ENCODE data around the gene RNPS1.
A peak's percentile ranks its signal among the peaks of the same experiment; 100 is the strongest.
"Not testable (repeated sequence)": the region's sequence is repeated elsewhere in the genome, so short reads cannot be mapped to it uniquely, and the experiment has no call there.

The RNPS1 gene

GRCh38 chr16:2243031-2243528 is 24.8 kb downstream of the RNPS1 start:
- Histone ChIP-seq H3K79me2 (ENCODE audit: insufficient read depth, low read length) (no peaks in the 10 kb centered on the region), H3K27ac (ENCODE audit: low read length) (no peak overlapping the region), H3K4me1 (ENCODE audit: insufficient read depth, low read length) (no peaks in the 10 kb centered on the region), H3K4me2 (ENCODE audit: insufficient read depth, low read length) (no peak overlapping the region), H3K27me3 (ENCODE audit: insufficient read depth, low read length, poor library complexity) (no peaks in the 10 kb centered on the region), H3K36me3 (ENCODE audit: insufficient read depth, low read length) (peaks cover 67% of the 10 kb centered on the region), H4K20me1 (ENCODE audit: insufficient read depth, low read length) (peaks cover 17% of the 10 kb centered on the region), H2AFZ (ENCODE audit: low read depth, low read length) (no peak overlapping the region), H3K9ac (ENCODE audit: low read depth, low read length) (no peak overlapping the region), H3K4me3 (ENCODE audit: low read depth in 1 of 2, low read length in 2 of 2) (no peak overlapping the region), H3K9me3 (ENCODE audit: insufficient read depth, low read length, severe bottlenecking) (no peaks in the 10 kb centered on the region)
- no peak for ATAC-seq (ENCODE audit: insufficient read depth, low read depth)
- no peak for TF ChIP-seq CTCF (IDR thresholded peaks at IDR 0.05; ENCODE audit: borderline replicate concordance, extremely low read depth, low read length, poor library complexity, severe bottlenecking)
- TF ChIP-seq EZH2 (IDR thresholded peaks at IDR 0.05; ENCODE audit: borderline replicate concordance, low read depth, low read length, severe bottlenecking): no peak
- DNase-seq: no peak

GRCh38 chr16:2242598-2242997 is 25.3 kb downstream of the RNPS1 start:
- no peak overlapping the region for H3K4me3 ChIP-seq (ENCODE audit: low read depth in 1 of 2, low read length in 2 of 2)
- H3K27ac ChIP-seq (ENCODE audit: low read length): no peak overlapping the region
- H3K79me2 ChIP-seq (ENCODE audit: insufficient read depth, low read length): no peaks in the 10 kb centered on the region
- no peak for ATAC-seq (ENCODE audit: insufficient read depth, low read depth)
- DNase-seq: no peak
- no peaks in the 10 kb centered on the region for H3K9me3 ChIP-seq (ENCODE audit: insufficient read depth, low read length, severe bottlenecking)
- H3K36me3 ChIP-seq (ENCODE audit: insufficient read depth, low read length): peaks cover 68% of the 10 kb centered on the region
- H4K20me1 ChIP-seq (ENCODE audit: insufficient read depth, low read length): peaks cover 17% of the 10 kb centered on the region
- H3K27me3 ChIP-seq (ENCODE audit: insufficient read depth, low read length, poor library complexity): no peaks in the 10 kb centered on the region
- TF ChIP-seq EZH2 (IDR thresholded peaks at IDR 0.05; ENCODE audit: borderline replicate concordance, low read depth, low read length, severe bottlenecking) (no peak), CTCF (IDR thresholded peaks at IDR 0.05; ENCODE audit: borderline replicate concordance, extremely low read depth, low read length, poor library complexity, severe bottlenecking) (no peak)
- no peak overlapping the region for H2AFZ ChIP-seq (ENCODE audit: low read depth, low read length)
- H3K9ac ChIP-seq (ENCODE audit: low read depth, low read length): no peak overlapping the region
- no peak overlapping the region for H3K4me2 ChIP-seq (ENCODE audit: insufficient read depth, low read length)
- no peaks in the 10 kb centered on the region for H3K4me1 ChIP-seq (ENCODE audit: insufficient read depth, low read length)

GRCh38 chr16:2240331-2240730 is 27.6 kb downstream of the RNPS1 start:
- Histone ChIP-seq H3K36me3 (ENCODE audit: insufficient read depth, low read length) (peaks cover 67% of the 10 kb centered on the region), H4K20me1 (ENCODE audit: insufficient read depth, low read length) (peaks cover 26% of the 10 kb centered on the region)
- H2AFZ ChIP-seq (ENCODE audit: low read depth, low read length); H3K9me3 ChIP-seq (ENCODE audit: insufficient read depth, low read length, severe bottlenecking); H3K27ac ChIP-seq (ENCODE audit: low read length); H3K79me2 ChIP-seq (ENCODE audit: insufficient read depth, low read length); DNase-seq; H3K4me3 ChIP-seq (ENCODE audit: low read depth in 1 of 2, low read length in 2 of 2); H3K9ac ChIP-seq (ENCODE audit: low read depth, low read length); H3K4me2 ChIP-seq (ENCODE audit: insufficient read depth, low read length); ATAC-seq (ENCODE audit: insufficient read depth, low read depth); H3K27me3 ChIP-seq (ENCODE audit: insufficient read depth, low read length, poor library complexity); H3K4me1 ChIP-seq (ENCODE audit: insufficient read depth, low read length): not testable (repeated sequence)

GRCh38 chr16:2238838-2239675 is 28.9 kb downstream of the RNPS1 start:
- H3K9me3 ChIP-seq (ENCODE audit: insufficient read depth, low read length, severe bottlenecking): no peaks in the 10 kb centered on the region
- H3K36me3 ChIP-seq (ENCODE audit: insufficient read depth, low read length): peaks cover 67% of the 10 kb centered on the region
- ATAC-seq (ENCODE audit: insufficient read depth, low read depth): peak; percentile 12; the same call in 2 of the 3 replicates
- no peak overlapping the region for H3K9ac ChIP-seq (ENCODE audit: low read depth, low read length)
- H3K4me1 ChIP-seq (ENCODE audit: insufficient read depth, low read length): no peaks in the 10 kb centered on the region
- DNase-seq: no peak
- no peak overlapping the region for H2AFZ ChIP-seq (ENCODE audit: low read depth, low read length)
- no peak overlapping the region for H3K27ac ChIP-seq (ENCODE audit: low read length)
- no peak overlapping the region for H3K4me2 ChIP-seq (ENCODE audit: insufficient read depth, low read length)
- no peak for TF ChIP-seq EZH2 (IDR thresholded peaks at IDR 0.05; ENCODE audit: borderline replicate concordance, low read depth, low read length, severe bottlenecking)
- TF ChIP-seq CTCF (IDR thresholded peaks at IDR 0.05; ENCODE audit: borderline replicate concordance, extremely low read depth, low read length, poor library complexity, severe bottlenecking): no peak
- no peaks in the 10 kb centered on the region for H3K27me3 ChIP-seq (ENCODE audit: insufficient read depth, low read length, poor library complexity)
- no peak overlapping the region for H3K4me3 ChIP-seq (ENCODE audit: low read depth in 1 of 2, low read length in 2 of 2)
- peaks cover 30% of the 10 kb centered on the region for H4K20me1 ChIP-seq (ENCODE audit: insufficient read depth, low read length)
- H3K79me2 ChIP-seq (ENCODE audit: insufficient read depth, low read length): no peaks in the 10 kb centered on the region

Measured in DND-41 (cell line).